Inflammatory macrophage treated with lipopolysaccharide for 1 hour (primary cell): ENCODE results near the gene SLC28A1.
"Not testable (repeated sequence)": the region's sequence is repeated elsewhere in the genome, so short reads cannot be mapped to it uniquely, and the experiment has no call there.

Source experiments
- DNase-seq, 2 donors: peaks; one replicate each; pipeline ENCODE4 v3.0.0-alpha.2; 2020 to 2022

Gene SLC28A1

GRCh38 chr15:84863565-84864443, 20.7 kb upstream of the SLC28A1 start:
- DNase-seq = peak; percentile 16 to 61

GRCh38 chr15:84864444-84864795, 20.0 kb upstream of the SLC28A1 start:
- no peak for DNase-seq

GRCh38 chr15:84865074-84865569, 19.3 kb upstream of the SLC28A1 start:
- DNase-seq = no peak

- no peak for DNase-seq
Observed at GRCh38 chr15:84868037-84868880, 16.2 kb upstream of the SLC28A1 start.

GRCh38 chr15:84869510-84869909, 15.0 kb upstream of the SLC28A1 start:
- no peak for DNase-seq

- DNase-seq = no peak
Observed at GRCh38 chr15:84871428-84871985, 13.0 kb upstream of the SLC28A1 start.

- no peak for DNase-seq
Observed at GRCh38 chr15:84872009-84872910, 12.2 kb upstream of the SLC28A1 start.

GRCh38 chr15:84873997-84874396, 10.5 kb upstream of the SLC28A1 start:
- no peak for DNase-seq

- DNase-seq = no peak
Observed at GRCh38 chr15:84874981-84875699, 9.3 kb upstream of the SLC28A1 start.

GRCh38 chr15:84876269-84876668, 8.2 kb upstream of the SLC28A1 start:
- DNase-seq = no peak

- not testable (repeated sequence) for DNase-seq
Observed at GRCh38 chr15:84877701-84878100, 6.8 kb upstream of the SLC28A1 start.

GRCh38 chr15:84878504-84878903, 6.0 kb upstream of the SLC28A1 start:
- peak; percentile 52 to 80 for DNase-seq

GRCh38 chr15:84879088-84879780, 5.2 kb upstream of the SLC28A1 start:
- DNase-seq = no peak

- no peak for DNase-seq
Observed at GRCh38 chr15:84880007-84880406, 4.5 kb upstream of the SLC28A1 start.

GRCh38 chr15:84880822-84881519, 3.5 kb upstream of the SLC28A1 start:
- no peak for DNase-seq

- DNase-seq = no peak
Observed at GRCh38 chr15:84881520-84881830, 3.0 kb upstream of the SLC28A1 start.

GRCh38 chr15:84883466-84883865, 996 bp upstream of the SLC28A1 start:
- DNase-seq = no peak

GRCh38 chr15:84885801-84886200, 1.3 kb downstream of the SLC28A1 start:
- DNase-seq = no peak

- DNase-seq = no peak
Observed at GRCh38 chr15:84886211-84886983, 1.9 kb downstream of the SLC28A1 start.

GRCh38 chr15:84886984-84887299, 2.5 kb downstream of the SLC28A1 start:
- DNase-seq = no peak
